Smooth muscle cell (in vitro differentiated cells): ENCODE results near the gene GMPPA. TPM values are rescaled to one million over a fixed set of nuclear protein-coding genes. Genes with fewer than 3 reads are reported as not detected.

ENCODE experiments used
- DNase-seq: peaks from one replicate; lab custom pipeline; 2025; ENCODE audit not compliant: unreplicated experiment; lab: John Stamatoyannopoulos, UW
- H2AFZ ChIP-seq: fragments of 200-600 bp; sonication (generic); 2 replicates; pipeline ENCODE4 v1.6.0; 2016; ENCODE audit warnings: antibody characterized with exemption, low read depth, mild to moderate bottlenecking
- H3F3A ChIP-seq: fragments of 200-600 bp; sonication (generic); 2 replicates; pipeline ENCODE4 v1.6.0; 2017; ENCODE audit warnings: antibody characterized with exemption, low read depth
- H3K27ac ChIP-seq: fragments of 200-600 bp; sonication (generic); 2 replicates; pipeline ENCODE4 v1.5.1; 2016; ENCODE audit warnings: low read depth, mild to moderate bottlenecking
- H3K27me3 ChIP-seq: fragments of 200-600 bp; sonication (generic); 2 replicates; pipeline ENCODE4 v1.6.1; 2016; ENCODE audit warnings: low read depth, mild to moderate bottlenecking
- H3K36me3 ChIP-seq: fragments of 200-600 bp; sonication (generic); 2 replicates; pipeline ENCODE4 v1.5.1; 2016; ENCODE audit warnings: low read depth
- H3K4me1 ChIP-seq: fragments of 200-600 bp; sonication (generic); 2 replicates; pipeline ENCODE4 v1.5.1; 2016; ENCODE audit warnings: low read depth
- H3K4me2 ChIP-seq: fragments of 200-600 bp; sonication (generic); 2 replicates; pipeline ENCODE4 v1.6.0; 2016; ENCODE audit warnings: mild to moderate bottlenecking
- H3K4me3 ChIP-seq: fragments of 200-600 bp; sonication (generic); 2 replicates; pipeline ENCODE4 v1.5.1; 2016; ENCODE audit warnings: mild to moderate bottlenecking
- H3K79me2 ChIP-seq: fragments of 200-600 bp; sonication (generic); 2 replicates; pipeline ENCODE4 v1.6.0; 2016; ENCODE audit warnings: low read depth, mild to moderate bottlenecking
- H3K9ac ChIP-seq: fragments of 200-600 bp; sonication (generic); 2 replicates; pipeline ENCODE4 v1.6.0; 2016; ENCODE audit warnings: low read depth
- H3K9me3 ChIP-seq: fragments of 200-600 bp; sonication (generic); replicated peaks from 2 replicates; pipeline ENCODE4 v1.5.1; 2016; ENCODE audit warnings: low read depth
- H4K20me1 ChIP-seq: fragments of 200-600 bp; sonication (generic); 2 replicates; pipeline ENCODE4 v1.6.0; 2016; ENCODE audit warnings: low read depth
- WGBS: methylation state at CpG from one replicate; pipeline ENCODE4 v1.1.7; 2016; ENCODE audit warnings: low lambda C conversion rate; 5-methylcytosine and 5-hydroxymethylcytosine counted together
- polyA plus RNA-seq: library from polyadenylated mRNA; unstranded; fragments of >200 nt; fragmentation: Nextera tagmentation; extraction: Ambion mirVana; gene quantifications from 2 replicates; pipeline ENCODE4 v1.2.1, GENCODE V29; 2016
- total RNA-seq: library from RNA; depleted of rRNA; stranded (reverse); fragments of >200 nt; gene quantifications from 2 replicates; pipeline ENCODE4 v1.2.3, GENCODE V29; 2014
- TF ChIP-seq, protein P1 (sequence below): fragments of 200-600 bp; sonication (generic); IDR thresholded peaks from 2 replicates; pipeline ENCODE4 v1.5.1; 2017; ENCODE audit warnings: borderline replicate concordance, mild to moderate bottlenecking, antibody characterized with exemption; ENCODE audit not compliant: insufficient read depth, poor library complexity, severe bottlenecking

Gene GMPPA
- total and polyA plus RNA-seq, 2 experiments from 2014 or later: 59.3 to 81.7 TPM

DNA sequence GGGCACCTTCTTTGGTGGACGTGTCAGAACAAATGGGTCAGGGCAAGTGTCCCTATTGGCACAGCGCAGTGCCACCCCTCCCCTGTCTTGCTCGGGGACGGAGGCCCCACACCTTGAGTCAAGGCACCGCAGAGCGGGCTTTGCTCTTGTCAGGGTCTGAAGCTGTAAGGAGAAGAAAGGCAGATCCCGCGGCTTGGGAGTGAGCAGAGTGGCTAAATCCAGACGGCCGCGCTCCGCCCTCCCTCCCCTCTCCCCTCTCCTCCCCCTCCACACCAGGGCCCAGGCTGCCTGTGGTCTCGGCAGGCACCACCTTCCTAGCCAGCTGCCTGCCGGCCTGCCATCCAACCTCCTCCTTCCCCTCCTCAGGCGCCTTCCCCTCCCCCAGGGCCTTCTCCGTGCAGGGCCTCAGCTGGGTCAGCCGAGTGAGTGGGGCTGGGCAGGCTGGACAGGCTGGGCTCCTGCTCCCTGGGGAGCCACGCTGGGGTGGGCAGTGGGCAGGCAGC, 38.2 kb upstream of the GMPPA start:
- peaks cover 20% of the 10 kb centered on the region for H3K4me1 ChIP-seq
- H3K27me3 ChIP-seq: no peaks in the 10 kb centered on the region
- H3K9me3 ChIP-seq: no peaks in the 10 kb centered on the region
- peaks cover 4% of the 10 kb centered on the region for H4K20me1 ChIP-seq
- peak overlapping the region; percentile 80 for H3K4me2 ChIP-seq
- no peaks in the 10 kb centered on the region for H3K79me2 ChIP-seq
- no peak overlapping the region for H3K27ac ChIP-seq
- H3F3A ChIP-seq: no peaks in the 10 kb centered on the region
- 8% methylated on average over 11 of the region's 18 CpGs for WGBS
- H3K36me3 ChIP-seq: no peaks in the 10 kb centered on the region
- no peak overlapping the region for H3K4me3 ChIP-seq
- no peak overlapping the region for H3K9ac ChIP-seq
- TF ChIP-seq, protein P1, sequence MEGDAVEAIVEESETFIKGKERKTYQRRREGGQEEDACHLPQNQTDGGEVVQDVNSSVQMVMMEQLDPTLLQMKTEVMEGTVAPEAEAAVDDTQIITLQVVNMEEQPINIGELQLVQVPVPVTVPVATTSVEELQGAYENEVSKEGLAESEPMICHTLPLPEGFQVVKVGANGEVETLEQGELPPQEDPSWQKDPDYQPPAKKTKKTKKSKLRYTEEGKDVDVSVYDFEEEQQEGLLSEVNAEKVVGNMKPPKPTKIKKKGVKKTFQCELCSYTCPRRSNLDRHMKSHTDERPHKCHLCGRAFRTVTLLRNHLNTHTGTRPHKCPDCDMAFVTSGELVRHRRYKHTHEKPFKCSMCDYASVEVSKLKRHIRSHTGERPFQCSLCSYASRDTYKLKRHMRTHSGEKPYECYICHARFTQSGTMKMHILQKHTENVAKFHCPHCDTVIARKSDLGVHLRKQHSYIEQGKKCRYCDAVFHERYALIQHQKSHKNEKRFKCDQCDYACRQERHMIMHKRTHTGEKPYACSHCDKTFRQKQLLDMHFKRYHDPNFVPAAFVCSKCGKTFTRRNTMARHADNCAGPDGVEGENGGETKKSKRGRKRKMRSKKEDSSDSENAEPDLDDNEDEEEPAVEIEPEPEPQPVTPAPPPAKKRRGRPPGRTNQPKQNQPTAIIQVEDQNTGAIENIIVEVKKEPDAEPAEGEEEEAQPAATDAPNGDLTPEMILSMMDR: no peak
- H2AFZ ChIP-seq: no peak overlapping the region
- DNase-seq: peak; percentile 64

DNA sequence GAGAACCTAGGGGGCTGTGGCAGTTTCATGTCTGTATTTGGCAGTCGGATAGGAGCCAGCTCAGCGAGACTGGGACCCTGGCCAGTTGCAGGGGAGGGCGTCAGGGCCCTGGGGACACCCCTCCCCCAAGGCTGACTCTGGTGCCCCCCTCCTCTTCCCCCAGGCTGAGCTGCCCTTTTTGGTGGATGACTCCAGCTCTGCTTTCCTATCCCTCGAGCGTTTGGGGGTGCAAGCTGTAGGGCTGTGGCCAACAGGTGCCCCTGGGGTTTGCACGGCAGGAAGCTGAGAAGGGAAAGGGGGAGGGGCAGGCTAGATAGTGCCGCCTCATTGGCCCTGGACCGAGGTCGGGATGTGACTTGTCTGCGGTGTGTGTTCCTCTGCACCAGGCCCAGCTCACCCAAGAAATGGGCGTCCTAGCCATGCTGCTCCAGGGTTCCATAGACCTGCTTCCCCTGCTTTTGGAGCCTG, 37.6 kb upstream of the GMPPA start:
- Histone ChIP-seq H3F3A (no peaks in the 10 kb centered on the region), H3K4me2 (peak overlapping the region; percentile 80), H3K27me3 (no peaks in the 10 kb centered on the region), H4K20me1 (peaks cover 4% of the 10 kb centered on the region), H3K36me3 (no peaks in the 10 kb centered on the region), H3K4me3 (no peak overlapping the region), H3K27ac (no peak overlapping the region), H2AFZ (no peak overlapping the region), H3K79me2 (no peaks in the 10 kb centered on the region), H3K9me3 (no peaks in the 10 kb centered on the region), H3K9ac (no peak overlapping the region), H3K4me1 (peaks cover 20% of the 10 kb centered on the region)
- 38% methylated on average over 8 of the region's 11 CpGs for WGBS
- TF ChIP-seq, protein P1: no peak
- DNase-seq: no peak

DNA sequence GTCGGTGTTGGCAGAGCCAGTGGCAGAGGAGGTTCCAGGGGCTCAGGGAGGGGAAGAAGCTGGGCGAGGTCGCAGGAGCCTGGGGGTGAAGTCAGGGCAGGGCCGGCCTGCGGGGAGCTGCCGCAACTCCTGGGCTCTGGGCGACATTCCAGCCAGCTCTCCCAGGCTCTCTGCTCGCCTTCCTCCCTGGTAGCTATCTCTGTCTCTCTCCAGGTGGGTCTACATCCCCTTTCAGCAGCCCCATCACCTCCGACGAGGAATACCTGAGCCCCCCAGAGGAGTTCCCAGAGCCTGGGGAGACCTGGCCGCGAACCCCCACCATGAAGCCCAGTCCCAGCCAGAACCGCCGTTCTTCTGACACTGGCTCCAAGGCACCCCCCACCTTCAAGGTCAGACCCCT, 37.0 kb upstream of the GMPPA start:
- DNase-seq: no peak
- no peak overlapping the region for H2AFZ ChIP-seq
- WGBS: 95% methylated on average over 14 of the region's 14 CpGs
- H3F3A ChIP-seq: no peaks in the 10 kb centered on the region
- TF ChIP-seq, protein P1: no peak
- H3K9me3 ChIP-seq: no peaks in the 10 kb centered on the region
- no peak overlapping the region for H3K9ac ChIP-seq
- H3K27ac ChIP-seq: no peak overlapping the region
- H3K27me3 ChIP-seq: no peaks in the 10 kb centered on the region
- peaks cover 20% of the 10 kb centered on the region for H3K4me1 ChIP-seq
- H3K4me2 ChIP-seq: no peak overlapping the region
- no peaks in the 10 kb centered on the region for H3K79me2 ChIP-seq
- H3K36me3 ChIP-seq: no peaks in the 10 kb centered on the region
- no peak overlapping the region for H3K4me3 ChIP-seq
- H4K20me1 ChIP-seq: peaks cover 4% of the 10 kb centered on the region

DNA sequence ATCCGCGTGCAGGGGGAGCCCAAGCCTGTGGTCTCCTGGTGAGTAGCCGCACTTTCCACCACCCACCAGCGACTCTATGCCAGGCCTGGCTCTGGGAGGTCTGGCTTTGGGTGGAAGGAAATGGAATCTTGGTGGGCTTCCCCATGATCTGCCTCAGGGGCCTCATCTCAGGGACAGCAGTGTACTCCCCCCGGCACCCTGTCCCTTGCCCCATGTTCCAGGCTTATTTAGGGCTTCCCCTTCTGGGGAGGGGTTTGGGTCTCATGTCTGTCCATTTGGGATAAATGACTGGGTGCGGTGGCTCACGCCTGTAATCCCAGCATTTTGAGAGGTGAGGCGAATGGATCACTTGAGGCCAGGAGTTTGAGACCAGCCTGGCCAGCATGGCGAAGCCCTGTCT, 36.3 kb upstream of the GMPPA start:
- H3F3A ChIP-seq: no peaks in the 10 kb centered on the region
- H3K36me3 ChIP-seq: no peaks in the 10 kb centered on the region
- H3K27me3 ChIP-seq: no peaks in the 10 kb centered on the region
- H4K20me1 ChIP-seq: peaks cover 4% of the 10 kb centered on the region
- H3K79me2 ChIP-seq: no peaks in the 10 kb centered on the region
- TF ChIP-seq, protein P1: no peak
- no peak overlapping the region for H3K9ac ChIP-seq
- WGBS: 96% methylated on average over 9 of the region's 9 CpGs
- H3K4me3 ChIP-seq: no peak overlapping the region
- H2AFZ ChIP-seq: no peak overlapping the region
- H3K4me1 ChIP-seq: peaks cover 20% of the 10 kb centered on the region
- H3K9me3 ChIP-seq: no peaks in the 10 kb centered on the region
- DNase-seq: no peak
- no peak overlapping the region for H3K4me2 ChIP-seq
- no peak overlapping the region for H3K27ac ChIP-seq
